K562 (cell line): ENCODE measurements around the gene TP53BP1. TPM values are rescaled to one million over a fixed set of nuclear protein-coding genes. Genes with fewer than 3 reads are reported as not detected.

ENCODE experiments used
- ATAC-seq: fragments of 200-7000 bp; cut with Tn5 transposase; 3 replicates; pipeline ENCODE4 v1.9.1; 2020; ENCODE audit warnings: moderate library complexity
- BruUV-seq: library from RNA; stranded (reverse); fragments of 400-500 nt; replicated peaks from 2 replicates; lab custom pipeline; 2021; lab: Mats Ljungman, UMichigan
- CTCF ChIA-PET: fragments of 300-600 bp; formaldehyde crosslinking; extraction: SDS; loops from one replicate; lab custom pipeline; 2021; ENCODE audit warnings: low intra/inter-chr PET ratio; lab: Yijun Ruan, JAX
- POLR2A ChIA-PET: fragments of 300-600, 350-650 bp; sonication (Branson Sonifier 250); formaldehyde crosslinking; extraction: SDS; loops from one replicate; lab custom pipeline; 2021; ENCODE audit warnings: antibody characterized with exemption, inconsistent platforms; lab: Yijun Ruan, JAX
- DNase-seq, 4 experiments: peaks; one replicate each; pipeline versions ENCODE4 v3.0.0 to v3.0.0-alpha.2; 2011 to 2018; ENCODE audit warnings: low spot score in 3 of 4, mixed read lengths in 3 of 4; ENCODE audit errors: extremely low read depth in 1 of 4
- FAIRE-seq: peaks from 2 replicates; lab custom pipeline; 2011; peaks lifted over from hg19 to GRCh38; lab: Jason Lieb, UNC
- H2AFZ ChIP-seq: 2 replicates; pipeline ENCODE4 v1.6.0; 2011; ENCODE audit warnings: low read depth, low read length, control low read depth, inconsistent platforms
- H3K27ac ChIP-seq: fragments of 200-600 bp; 3 replicates; pipeline ENCODE4 v1.8.0; 2011; ENCODE audit warnings: low read depth, mild to moderate bottlenecking, control low read depth, inconsistent platforms, low read length, moderate library complexity, mixed read lengths; ENCODE audit errors: extremely low read depth
- H3K27me3 ChIP-seq, 2 experiments: fragments of 300-600 bp in 1 of 2; 2 replicates in 1 of 2; 3 replicates in 1 of 2; pipeline versions ENCODE4 v1.6.0 to v1.8.0; 2011; ENCODE audit warnings: inconsistent platforms in 2 of 2, low read length in 2 of 2, mild to moderate bottlenecking in 1 of 2, mixed read lengths in 1 of 2, moderate library complexity in 1 of 2; ENCODE audit not compliant: control insufficient read depth in 2 of 2, insufficient read depth in 2 of 2
- H3K36me3 ChIP-seq: fragments of 300-600 bp; 3 replicates; pipeline ENCODE4 v1.8.0; 2011; ENCODE audit warnings: mild to moderate bottlenecking, low read length, inconsistent platforms; ENCODE audit not compliant: control insufficient read depth, insufficient read depth
- H3K4me1 ChIP-seq, 2 experiments: fragments of 200-600 bp in 1 of 2; replicated peaks in 1 of 2; 2 replicates in 1 of 2; 3 replicates in 1 of 2; pipeline versions ENCODE4 v1.5.1 to v1.8.0; 2011; ENCODE audit warnings: inconsistent platforms in 2 of 2, low read length in 2 of 2, mild to moderate bottlenecking in 1 of 2, mixed read lengths in 1 of 2, moderate library complexity in 1 of 2; ENCODE audit not compliant: control insufficient read depth in 2 of 2, insufficient read depth in 2 of 2
- H3K4me2 ChIP-seq: 2 replicates; pipeline ENCODE4 v1.6.1; 2011; ENCODE audit warnings: low read length, control low read depth, inconsistent platforms, mixed read lengths; ENCODE audit not compliant: insufficient read depth
- H3K4me3 ChIP-seq: fragments of 200-600 bp; sonication (generic), shearing (Covaris generic); 2 replicates; pipeline ENCODE4 v1.5.1; 2016; ENCODE audit warnings: control low read depth, inconsistent platforms
- H3K79me2 ChIP-seq: fragments of 200-600 bp; 3 replicates; pipeline ENCODE4 v1.8.0; 2011; ENCODE audit warnings: low read length, inconsistent platforms; ENCODE audit not compliant: control insufficient read depth, insufficient read depth
- H3K9ac ChIP-seq, 2 experiments: 2 replicates each; pipeline versions ENCODE4 v1.6.0 to v1.6.1; 2011; ENCODE audit warnings: low read depth in 2 of 2, low read length in 2 of 2, control low read depth in 1 of 2, inconsistent platforms in 1 of 2, mild to moderate bottlenecking in 1 of 2, mixed read lengths in 1 of 2; ENCODE audit not compliant: insufficient read depth in 1 of 2
- H3K9me1 ChIP-seq: one replicate; pipeline ENCODE4 v1.6.0; 2011; ENCODE audit warnings: inconsistent platforms, mild to moderate bottlenecking, low read length, moderate library complexity; ENCODE audit not compliant: control insufficient read depth, insufficient read depth
- H3K9me3 ChIP-seq: replicated peaks from 2 replicates; pipeline ENCODE4 v1.5.1; 2011; ENCODE audit warnings: low read depth, low read length, inconsistent platforms; ENCODE audit not compliant: control insufficient read depth, insufficient read depth
- H4K20me1 ChIP-seq: replicated peaks from 2 replicates; pipeline ENCODE4 v1.6.1; 2011; ENCODE audit warnings: low read length, inconsistent platforms, mixed read lengths; ENCODE audit not compliant: control insufficient read depth, insufficient read depth
- CTCFL ChIP-seq: IDR thresholded peaks from 2 replicates; pipeline ENCODE4 v1.6.1; 2011; ENCODE audit warnings: borderline replicate concordance, low read depth, mild to moderate bottlenecking, moderate library complexity, low read length; ENCODE audit not compliant: insufficient read depth, poor library complexity, severe bottlenecking
- HEY1 ChIP-seq: fragments of 250-450 bp; sonication (Bioruptor Pico); IDR thresholded peaks from 2 replicates; pipeline ENCODE4 v1.5.0; 2020; ENCODE audit warnings: mild to moderate bottlenecking, moderate library complexity, borderline replicate concordance
- MCM2 ChIP-seq: fragments of 450-650 bp; IDR thresholded peaks from 2 replicates; pipeline ENCODE4 v1.6.1; 2017; ENCODE audit warnings: low read depth, mild to moderate bottlenecking
- MYBL2 ChIP-seq, 2 experiments: fragments of 450-650 bp in 1 of 2; sonication (generic) in 1 of 2; formaldehyde crosslinking in 1 of 2; IDR thresholded peaks; 2 replicates each; pipeline versions ENCODE4 v1.6.1 to v1.8.1; 2017 to 2022; ENCODE audit warnings: borderline replicate concordance in 1 of 2, inconsistent platforms in 1 of 2, low read depth in 1 of 2, mild to moderate bottlenecking in 1 of 2, missing genetic modification reagents in 1 of 2, moderate library complexity in 1 of 2
- NFIX ChIP-seq: fragments of 250-450 bp; sonication (Bioruptor Pico); IDR thresholded peaks from 2 replicates; pipeline ENCODE4 v1.4.0; 2020; ENCODE audit warnings: low read depth, mild to moderate bottlenecking, moderate library complexity
- NR0B1 ChIP-seq: fragments of 450-650 bp; IDR thresholded peaks from one replicate; pipeline ENCODE4 v1.6.1; 2018; ENCODE audit warnings: mild to moderate bottlenecking, moderate library complexity; ENCODE audit not compliant: partially characterized antibody
- RB1 ChIP-seq: fragments of 450-650 bp; IDR thresholded peaks from 2 replicates; pipeline ENCODE4 v1.6.1; 2017; ENCODE audit warnings: low read depth, mild to moderate bottlenecking
- TEAD2 ChIP-seq: fragments of 450-650 bp; IDR thresholded peaks from 2 replicates; pipeline ENCODE4 v1.6.1; 2016; ENCODE audit warnings: missing genetic modification characterization, control low read depth, missing compliant biosample characterization
- TOE1 ChIP-seq, 2 experiments: fragments of 450-650 bp in 1 of 2; sonication (generic) in 1 of 2; formaldehyde crosslinking in 1 of 2; IDR thresholded peaks; 2 replicates each; pipeline versions ENCODE4 v1.7.1 to v1.8.0; 2016 to 2022; ENCODE audit warnings: borderline replicate concordance in 2 of 2, mild to moderate bottlenecking in 2 of 2, antibody characterized with exemption in 1 of 2, inconsistent platforms in 1 of 2, low read depth in 1 of 2, missing genetic modification reagents in 1 of 2, moderate library complexity in 1 of 2
- ZNF41 ChIP-seq: fragments of 250-450 bp; sonication (Bioruptor Pico); conservative IDR thresholded peaks from 2 replicates; pipeline ENCODE4 v1.4.0; 2020; ENCODE audit warnings: mild to moderate bottlenecking
- ZNF79 ChIP-seq: fragments of 250-450 bp; sonication (Bioruptor Pico); IDR thresholded peaks from 2 replicates; pipeline ENCODE4 v1.4.0; 2020; ENCODE audit warnings: low read depth, mild to moderate bottlenecking, moderate library complexity
- ZZZ3 ChIP-seq: fragments of 450-650 bp; IDR thresholded peaks from 2 replicates; pipeline ENCODE4 v1.6.1; 2016; ENCODE audit warnings: antibody characterized with exemption, mild to moderate bottlenecking, moderate library complexity
- WGBS: fragments of 100-300 bp; shearing (Covaris generic); methylation state at CpG from one replicate; pipeline ENCODE4 v1.1.6; 2016; ENCODE audit warnings: low coverage, mixed read lengths; ENCODE audit not compliant: insufficient coverage; ENCODE audit errors: missing lambda C conversion rate; 5-methylcytosine and 5-hydroxymethylcytosine counted together
- in situ Hi-C: fragments of 300-500 bp; cut with MboI; formaldehyde crosslinking; loops from 4 replicates; pipeline ENCODE4 v1.15.0; 2018; ENCODE audit warnings: inconsistent platforms, mixed read lengths
- intact Hi-C: fragments of 100-400 bp; cut with micrococcal nuclease; formaldehyde crosslinking; loops from 2 replicates; pipeline ENCODE4 v1.14.2; 2022
- polyA plus RNA-seq, 8 experiments: library from polyadenylated mRNA; depleted of rRNA in 4 of 8; stranded (reverse) in 5 of 8; unstranded in 3 of 8; fragments of >200 nt; fragmentation: Nextera tagmentation in 2 of 8; fragmentation: Illumina TruSeq in 1 of 8; extraction: Ambion mirVana in 2 of 8; extraction: Trizol in 1 of 8; gene quantifications; 2 replicates each; pipeline versions ENCODE4 v1.2.1 to v1.2.3, GENCODE V29; 2011 to 2014; ENCODE audit warnings: inconsistent platforms in 1 of 8, missing spikeins in 1 of 8
- total RNA-seq, 7 experiments: library from RNA; depleted of rRNA in 6 of 7; stranded (reverse); fragments of >200 nt in 6 of 7; fragmentation: Illumina TruSeq in 2 of 7; extraction: Trizol in 2 of 7; gene quantifications; 2 replicates each; pipeline versions ENCODE4 v1.2.1 to v1.2.3, GENCODE V29; 2011 to 2021; ENCODE audit warnings: low replicate concordance in 1 of 7

Gene TP53BP1
- total and polyA plus RNA-seq, 9 of the 15 experiments (the other 6 are each of a cell fraction or from before 2014, with no cell fraction given) = 5.7 to 63.3 (median 30.9) TPM

- peak; percentile 22 for TF ChIP-seq CTCFL
These were observed 116.8 kb downstream of the TP53BP1 start (continued) for GRCh38 chr15:43376017-43376705.

GRCh38 chr15:43370975-43371974 lies 121.7 kb downstream of the TP53BP1 start, which contains the start of the genes TUBGCP4 and ZSCAN29:
TUBGCP4 (plus strand) TSS chr15:43371101; CDS start chr15:43371355, 254 bp downstream.
ZSCAN29 (minus strand) TSS chr15:43371043; CDS start chr15:43369913, 1,130 bp downstream.
- under 1% methylated on average over 52 of the region's 66 CpGs for WGBS
- Histone ChIP-seq H2AFZ (peak within 1 kb of the TSS; percentile 98), H3K4me1 (peaks cover 13 to 16% of the 10 kb centered on the region in 2 experiments; a peak in 4 of 5 replicates), H3K36me3 (peaks cover 58% of the 10 kb centered on the region), H3K9me1 (no peaks in the 10 kb centered on the region), H3K4me3 (peak within 1 kb of the TSS; percentile 74), H4K20me1 (0 out of 2 replicates have a peak, but pooled peaks cover 5% of the 10 kb centered on the region), H3K27me3 (no peaks in the 10 kb centered on the region), H3K79me2 (peaks cover 74% of the 10 kb centered on the region), H3K27ac (peak within 1 kb of the TSS; percentile 89), H3K4me2 (peak within 1 kb of the TSS; percentile 93), H3K9me3 (no peaks in the 10 kb centered on the region), H3K9ac (peak within 1 kb of the TSS; percentile 83 to 98)
- ATAC-seq (peak; percentile 92), DNase-seq (peak; percentile 91 to 96 (median 96)), FAIRE-seq (peak; percentile 82)
- intact Hi-C loops = loop anchor here (1.0 to 5.0 kb wide), 2 partner anchors 41 to 141 kb away; partner anchors contain the start of gene LCMT2
- in situ Hi-C loops = no loop called here
- CTCF ChIA-PET = interaction anchor here (0.6 kb wide), 1 partner anchor 139 kb away, joined by 8 read pairs; no protein-coding TSS in a partner anchor
- TSS peak; percentile 58 for BruUV-seq
- POLR2A ChIA-PET = interaction anchor here (0.6 to 1.8 kb wide), 9 partner anchors 9 to 94 kb away, joined by 3 to 6 read pairs (median 3); no protein-coding TSS in a partner anchor
- no peak for TF ChIP-seq MYBL2 (IDR thresholded peaks at IDR 0.05; ENCODE audit: low read depth)
- TF ChIP-seq MYBL2 (CRISPR knock-in tag; IDR thresholded peaks at IDR 0.05; ENCODE audit: borderline replicate concordance) = no peak
- no peak for TF ChIP-seq ZNF41 (CRISPR knock-in tag)
- TF ChIP-seq NFIX (CRISPR knock-in tag) = no peak
- no peak for TF ChIP-seq NR0B1
- TF ChIP-seq TEAD2 (tag) = no peak
- no peak; the same call in 1 of the 2 replicates for TF ChIP-seq TOE1 (IDR thresholded peaks at IDR 0.05; ENCODE audit: borderline replicate concordance)
- no peak for TF ChIP-seq TOE1 (CRISPR knock-in tag; IDR thresholded peaks at IDR 0.05; ENCODE audit: borderline replicate concordance, low read depth)
- no peak for TF ChIP-seq HEY1 (CRISPR knock-in tag)
- no peak for TF ChIP-seq MCM2
- no peak for TF ChIP-seq ZNF79 (CRISPR knock-in tag)
- no peak; the same call in none of the 2 replicates for TF ChIP-seq RB1
- TF ChIP-seq ZZZ3 = 0 out of 2 replicates have a peak, but pooled peaks have one; percentile 34
